SK-N-SH (cell line): ENCODE results near the gene RFX2. TPM values are rescaled to one million over a fixed set of nuclear protein-coding genes. Genes with fewer than 3 reads are reported as not detected.

ENCODE experiments used
- CTCF ChIA-PET: fragments of 300-600, 350-600 bp; formaldehyde crosslinking; extraction: SDS; loops from one replicate; lab custom pipeline; 2021; lab: Yijun Ruan, JAX
- POLR2A ChIA-PET: fragments of 350-600 bp; sonication (Branson Sonifier 250); formaldehyde crosslinking; extraction: SDS; loops from one replicate; lab custom pipeline; 2020; ENCODE audit warnings: antibody characterized with exemption, inconsistent platforms; lab: Yijun Ruan, JAX
- DNase-seq: peaks from one replicate; pipeline ENCODE4 v3.0.0; 2012
- H2AFZ ChIP-seq: fragments of 200-600 bp; sonication (generic); 2 replicates; pipeline ENCODE4 v1.8.1; 2016; ENCODE audit warnings: antibody characterized with exemption, mild to moderate bottlenecking, low read depth
- H3F3A ChIP-seq: fragments of 200-600 bp; sonication (generic); replicated peaks from 2 replicates; pipeline ENCODE3; 2016; ENCODE audit warnings: antibody characterized with exemption, mild to moderate bottlenecking; ENCODE audit not compliant: insufficient read depth
- H3K27ac ChIP-seq, 2 experiments: fragments of 200-500 bp in 1 of 2; fragments of 200-600 bp in 1 of 2; sonication (Bioruptor generic) in 1 of 2; sonication (generic), shearing (Covaris generic) in 1 of 2; 2 replicates each; pipeline versions ENCODE4 v1.5.1 to v1.6.1; 2014 to 2016; ENCODE audit warnings: low read depth in 2 of 2, inconsistent platforms in 1 of 2, low read length in 1 of 2, mild to moderate bottlenecking in 1 of 2, mixed read lengths in 1 of 2
- H3K27me3 ChIP-seq: fragments of 200-600 bp; sonication (generic), shearing (Covaris generic); 2 replicates; pipeline ENCODE4 v1.6.1; 2016; ENCODE audit warnings: mixed run types; ENCODE audit not compliant: insufficient read depth
- H3K36me3 ChIP-seq, 2 experiments: fragments of 200-500 bp in 1 of 2; fragments of 200-600 bp in 1 of 2; sonication (Bioruptor generic) in 1 of 2; sonication (generic) in 1 of 2; replicated peaks in 1 of 2; 2 replicates each; pipeline versions ENCODE3 to v1.5.1; 2014 to 2016; ENCODE audit warnings: low read length in 1 of 2, mild to moderate bottlenecking in 1 of 2; ENCODE audit not compliant: insufficient read depth in 2 of 2, control insufficient read depth in 1 of 2
- H3K4me1 ChIP-seq, 2 experiments: fragments of 200-500 bp in 1 of 2; fragments of 200-600 bp in 1 of 2; sonication (Bioruptor generic) in 1 of 2; sonication (generic), shearing (Covaris generic) in 1 of 2; 2 replicates each; pipeline versions ENCODE4 v1.5.1 to v1.6.1; 2014 to 2016; ENCODE audit warnings: low read depth in 1 of 2, low read length in 1 of 2, mixed run types in 1 of 2; ENCODE audit not compliant: insufficient read depth in 2 of 2, control insufficient read depth in 1 of 2
- H3K4me2 ChIP-seq: fragments of 200-600 bp; sonication (generic), shearing (Covaris generic); 2 replicates; pipeline ENCODE4 v1.6.1; 2017; ENCODE audit warnings: mixed run types
- H3K4me3 ChIP-seq, 2 experiments: fragments of 200-500 bp in 1 of 2; fragments of 200-600 bp in 1 of 2; sonication (Bioruptor generic) in 1 of 2; sonication (generic), shearing (Covaris generic) in 1 of 2; 2 replicates each; pipeline versions ENCODE4 v1.5.1 to v1.8.1; 2014 to 2016; ENCODE audit warnings: low read depth in 2 of 2, inconsistent platforms in 1 of 2, low read length in 1 of 2, mild to moderate bottlenecking in 1 of 2, mixed read lengths in 1 of 2, moderate library complexity in 1 of 2
- H3K79me2 ChIP-seq: fragments of 200-600 bp; sonication (generic); 2 replicates; pipeline ENCODE4 v1.8.1; 2017; ENCODE audit warnings: mild to moderate bottlenecking; ENCODE audit not compliant: insufficient read depth
- H3K9ac ChIP-seq: fragments of 200-600 bp; sonication (generic); 2 replicates; pipeline ENCODE4 v1.6.1; 2017; ENCODE audit warnings: mixed run types
- H3K9me2 ChIP-seq: fragments of 200-600 bp; sonication (generic); 2 replicates; pipeline ENCODE4 v1.6.1; 2017; ENCODE audit warnings: mixed run types
- H3K9me3 ChIP-seq: fragments of 200-600 bp; sonication (generic); 2 replicates; pipeline ENCODE4 v1.6.1; 2017; ENCODE audit warnings: mixed run types, mild to moderate bottlenecking, moderate library complexity
- H4K20me1 ChIP-seq: fragments of 200-600 bp; sonication (generic); 2 replicates; pipeline ENCODE4 v1.6.1; 2017; ENCODE audit warnings: mild to moderate bottlenecking, mixed run types; ENCODE audit not compliant: insufficient read depth
- ELF1 ChIP-seq: IDR thresholded peaks from 2 replicates; pipeline ENCODE4 v1.4.0; 2012
- EZH2phosphoT487 ChIP-seq: fragments of 200-600 bp; sonication (generic); IDR thresholded peaks from 2 replicates; pipeline ENCODE4 v1.6.1; 2017; ENCODE audit warnings: low read depth, mixed run types, mild to moderate bottlenecking, antibody characterized with exemption, moderate library complexity, borderline replicate concordance
- FOXM1 ChIP-seq: IDR thresholded peaks from 2 replicates; pipeline ENCODE4 v1.4.0; 2012; ENCODE audit warnings: low read depth, mild to moderate bottlenecking
- GATA2 ChIP-seq: sonication (generic); formaldehyde crosslinking; IDR thresholded peaks from 2 replicates; pipeline ENCODE4 v1.5.0; 2020; ENCODE audit warnings: mild to moderate bottlenecking, missing genetic modification reagents
- JUND ChIP-seq: IDR thresholded peaks from 2 replicates; pipeline ENCODE4 v1.4.0; 2012
- RAD21 ChIP-seq: IDR thresholded peaks from 2 replicates; pipeline ENCODE4 v1.6.1; 2012; ENCODE audit warnings: mild to moderate bottlenecking, low read length
- RXRA ChIP-seq: IDR thresholded peaks from 2 replicates; pipeline ENCODE4 v1.4.0; 2012; ENCODE audit warnings: low read depth, mild to moderate bottlenecking, borderline replicate concordance
- SMC3 ChIP-seq: IDR thresholded peaks from 2 replicates; pipeline ENCODE4 v1.6.1; 2012; ENCODE audit warnings: low read depth, low read length, improper control_type of control experiment
- TAF1 ChIP-seq: IDR thresholded peaks from 2 replicates; pipeline ENCODE4 v1.6.1; 2012; ENCODE audit warnings: low read depth, mild to moderate bottlenecking, low read length, moderate library complexity, borderline replicate concordance
- YY1 ChIP-seq: IDR thresholded peaks from 2 replicates; pipeline ENCODE4 v1.4.0; 2012; ENCODE audit warnings: low read depth, mild to moderate bottlenecking
- whole genome bisulfite sequencing: methylation state at CpG from one replicate; pipeline ENCODE4 v1.1.6; 2017; ENCODE audit warnings: low lambda C conversion rate; 5-methylcytosine and 5-hydroxymethylcytosine counted together
- polyA plus RNA-seq, 3 experiments: library from polyadenylated mRNA; depleted of rRNA; stranded (reverse); fragments of >200 nt; gene quantifications; 2 replicates each; pipeline ENCODE4 v1.2.3, GENCODE V29; 2012
- TF ChIP-seq, protein P1 (sequence below): fragments of 200-600 bp; sonication (generic); IDR thresholded peaks from 2 replicates; pipeline ENCODE4 v1.6.1; 2017; ENCODE audit warnings: antibody characterized with exemption, mild to moderate bottlenecking, moderate library complexity
- TF ChIP-seq, protein P2 (sequence below): IDR thresholded peaks from 2 replicates; pipeline ENCODE4 v1.6.1; 2012; ENCODE audit warnings: mild to moderate bottlenecking, low read depth, low read length, moderate library complexity
- TF ChIP-seq, protein P3 (sequence below): fragments of 150-350 bp; IDR thresholded peaks from 2 replicates; pipeline ENCODE4 v1.6.1; 2016; ENCODE audit warnings: mild to moderate bottlenecking, low read depth, low read length
- TF ChIP-seq, protein P4 (sequence below): IDR thresholded peaks from 2 replicates; pipeline ENCODE4 v1.4.0; 2012; ENCODE audit warnings: low read depth
- TF ChIP-seq, protein P5 (sequence below): fragments of 150-350 bp; IDR thresholded peaks from 2 replicates; pipeline ENCODE4 v1.6.1; 2017; ENCODE audit warnings: antibody characterized with exemption, low read length, low read depth, borderline replicate concordance
- TF ChIP-seq, protein P6 (sequence below): IDR thresholded peaks from 2 replicates; pipeline ENCODE4; 2012

The RFX2 gene
- polyA plus RNA-seq, 1 of the 3 experiments (the other 2 are of a cell fraction): 12.6 TPM

- Histone ChIP-seq H3K9me3 (no peaks in the 10 kb centered on the region), H3K79me2 (peaks cover 21% of the 10 kb centered on the region; the same call in 1 of the 2 replicates), H3K27me3 (no peaks in the 10 kb centered on the region), H4K20me1 (no peaks in the 10 kb centered on the region), H3K4me3 (no peak overlapping the region), H3K36me3 (peaks cover 0 to 35% of the 10 kb centered on the region in 2 experiments), H3K9ac (no peak overlapping the region), H2AFZ (no peak overlapping the region), H3K4me1 (no peaks in the 10 kb centered on the region), H3F3A (peaks cover 4% of the 10 kb centered on the region), H3K9me2 (no peaks in the 10 kb centered on the region), H3K27ac (no peak overlapping the region), H3K4me2 (no peak overlapping the region)
- no peak for DNase-seq
- POLR2A ChIA-PET: no interaction called here
- WGBS: 95% methylated on average over 9 of the region's 9 CpGs
- TF ChIP-seq, protein P1, sequence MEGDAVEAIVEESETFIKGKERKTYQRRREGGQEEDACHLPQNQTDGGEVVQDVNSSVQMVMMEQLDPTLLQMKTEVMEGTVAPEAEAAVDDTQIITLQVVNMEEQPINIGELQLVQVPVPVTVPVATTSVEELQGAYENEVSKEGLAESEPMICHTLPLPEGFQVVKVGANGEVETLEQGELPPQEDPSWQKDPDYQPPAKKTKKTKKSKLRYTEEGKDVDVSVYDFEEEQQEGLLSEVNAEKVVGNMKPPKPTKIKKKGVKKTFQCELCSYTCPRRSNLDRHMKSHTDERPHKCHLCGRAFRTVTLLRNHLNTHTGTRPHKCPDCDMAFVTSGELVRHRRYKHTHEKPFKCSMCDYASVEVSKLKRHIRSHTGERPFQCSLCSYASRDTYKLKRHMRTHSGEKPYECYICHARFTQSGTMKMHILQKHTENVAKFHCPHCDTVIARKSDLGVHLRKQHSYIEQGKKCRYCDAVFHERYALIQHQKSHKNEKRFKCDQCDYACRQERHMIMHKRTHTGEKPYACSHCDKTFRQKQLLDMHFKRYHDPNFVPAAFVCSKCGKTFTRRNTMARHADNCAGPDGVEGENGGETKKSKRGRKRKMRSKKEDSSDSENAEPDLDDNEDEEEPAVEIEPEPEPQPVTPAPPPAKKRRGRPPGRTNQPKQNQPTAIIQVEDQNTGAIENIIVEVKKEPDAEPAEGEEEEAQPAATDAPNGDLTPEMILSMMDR: no peak
- TF ChIP-seq, protein P2, sequence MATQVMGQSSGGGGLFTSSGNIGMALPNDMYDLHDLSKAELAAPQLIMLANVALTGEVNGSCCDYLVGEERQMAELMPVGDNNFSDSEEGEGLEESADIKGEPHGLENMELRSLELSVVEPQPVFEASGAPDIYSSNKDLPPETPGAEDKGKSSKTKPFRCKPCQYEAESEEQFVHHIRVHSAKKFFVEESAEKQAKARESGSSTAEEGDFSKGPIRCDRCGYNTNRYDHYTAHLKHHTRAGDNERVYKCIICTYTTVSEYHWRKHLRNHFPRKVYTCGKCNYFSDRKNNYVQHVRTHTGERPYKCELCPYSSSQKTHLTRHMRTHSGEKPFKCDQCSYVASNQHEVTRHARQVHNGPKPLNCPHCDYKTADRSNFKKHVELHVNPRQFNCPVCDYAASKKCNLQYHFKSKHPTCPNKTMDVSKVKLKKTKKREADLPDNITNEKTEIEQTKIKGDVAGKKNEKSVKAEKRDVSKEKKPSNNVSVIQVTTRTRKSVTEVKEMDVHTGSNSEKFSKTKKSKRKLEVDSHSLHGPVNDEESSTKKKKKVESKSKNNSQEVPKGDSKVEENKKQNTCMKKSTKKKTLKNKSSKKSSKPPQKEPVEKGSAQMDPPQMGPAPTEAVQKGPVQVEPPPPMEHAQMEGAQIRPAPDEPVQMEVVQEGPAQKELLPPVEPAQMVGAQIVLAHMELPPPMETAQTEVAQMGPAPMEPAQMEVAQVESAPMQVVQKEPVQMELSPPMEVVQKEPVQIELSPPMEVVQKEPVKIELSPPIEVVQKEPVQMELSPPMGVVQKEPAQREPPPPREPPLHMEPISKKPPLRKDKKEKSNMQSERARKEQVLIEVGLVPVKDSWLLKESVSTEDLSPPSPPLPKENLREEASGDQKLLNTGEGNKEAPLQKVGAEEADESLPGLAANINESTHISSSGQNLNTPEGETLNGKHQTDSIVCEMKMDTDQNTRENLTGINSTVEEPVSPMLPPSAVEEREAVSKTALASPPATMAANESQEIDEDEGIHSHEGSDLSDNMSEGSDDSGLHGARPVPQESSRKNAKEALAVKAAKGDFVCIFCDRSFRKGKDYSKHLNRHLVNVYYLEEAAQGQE: no peak
- TF ChIP-seq JUND (no peak), GATA2 (CRISPR knock-in tag) (no peak), EZH2phosphoT487 (no peak), FOXM1 (no peak), SMC3 (no peak), ELF1 (no peak), TAF1 (no peak), YY1 (no peak), RAD21 (no peak), RXRA (no peak)
- TF ChIP-seq, protein P3, sequence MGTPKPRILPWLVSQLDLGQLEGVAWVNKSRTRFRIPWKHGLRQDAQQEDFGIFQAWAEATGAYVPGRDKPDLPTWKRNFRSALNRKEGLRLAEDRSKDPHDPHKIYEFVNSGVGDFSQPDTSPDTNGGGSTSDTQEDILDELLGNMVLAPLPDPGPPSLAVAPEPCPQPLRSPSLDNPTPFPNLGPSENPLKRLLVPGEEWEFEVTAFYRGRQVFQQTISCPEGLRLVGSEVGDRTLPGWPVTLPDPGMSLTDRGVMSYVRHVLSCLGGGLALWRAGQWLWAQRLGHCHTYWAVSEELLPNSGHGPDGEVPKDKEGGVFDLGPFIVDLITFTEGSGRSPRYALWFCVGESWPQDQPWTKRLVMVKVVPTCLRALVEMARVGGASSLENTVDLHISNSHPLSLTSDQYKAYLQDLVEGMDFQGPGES: no peak
- TF ChIP-seq, protein P4, sequence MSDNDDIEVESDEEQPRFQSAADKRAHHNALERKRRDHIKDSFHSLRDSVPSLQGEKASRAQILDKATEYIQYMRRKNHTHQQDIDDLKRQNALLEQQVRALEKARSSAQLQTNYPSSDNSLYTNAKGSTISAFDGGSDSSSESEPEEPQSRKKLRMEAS: no peak
- TF ChIP-seq, protein P5, sequence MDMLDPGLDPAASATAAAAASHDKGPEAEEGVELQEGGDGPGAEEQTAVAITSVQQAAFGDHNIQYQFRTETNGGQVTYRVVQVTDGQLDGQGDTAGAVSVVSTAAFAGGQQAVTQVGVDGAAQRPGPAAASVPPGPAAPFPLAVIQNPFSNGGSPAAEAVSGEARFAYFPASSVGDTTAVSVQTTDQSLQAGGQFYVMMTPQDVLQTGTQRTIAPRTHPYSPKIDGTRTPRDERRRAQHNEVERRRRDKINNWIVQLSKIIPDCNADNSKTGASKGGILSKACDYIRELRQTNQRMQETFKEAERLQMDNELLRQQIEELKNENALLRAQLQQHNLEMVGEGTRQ: no peak
- TF ChIP-seq, protein P6, sequence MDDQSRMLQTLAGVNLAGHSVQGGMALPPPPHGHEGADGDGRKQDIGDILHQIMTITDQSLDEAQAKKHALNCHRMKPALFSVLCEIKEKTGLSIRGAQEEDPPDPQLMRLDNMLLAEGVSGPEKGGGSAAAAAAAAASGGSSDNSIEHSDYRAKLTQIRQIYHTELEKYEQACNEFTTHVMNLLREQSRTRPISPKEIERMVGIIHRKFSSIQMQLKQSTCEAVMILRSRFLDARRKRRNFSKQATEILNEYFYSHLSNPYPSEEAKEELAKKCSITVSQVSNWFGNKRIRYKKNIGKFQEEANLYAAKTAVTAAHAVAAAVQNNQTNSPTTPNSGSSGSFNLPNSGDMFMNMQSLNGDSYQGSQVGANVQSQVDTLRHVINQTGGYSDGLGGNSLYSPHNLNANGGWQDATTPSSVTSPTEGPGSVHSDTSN: no peak
- CTCF ChIA-PET: interaction anchor here (0.6 to 7.5 kb wide), 5 partner anchors 11 to 229 kb away, joined by 3 to 57 read pairs (median 10); no protein-coding TSS in a partner anchor
Observed at GRCh38 chr19:6032827-6033226, 77.5 kb downstream of the RFX2 start.
